OCI-LY1 (cell line): ENCODE results near the gene NAA80.

Source experiments
- H2AFZ ChIP-seq: fragments of 200-600 bp; sonication (generic), shearing (Covaris generic); 2 replicates; pipeline ENCODE4 v1.6.0; 2014; ENCODE audit warnings: antibody characterized with exemption, mild to moderate bottlenecking, low read length
- H3F3A ChIP-seq: fragments of 200-600 bp; sonication (generic), shearing (Covaris generic); 2 replicates; pipeline ENCODE4 v1.6.0; 2014; ENCODE audit warnings: mild to moderate bottlenecking, antibody characterized with exemption, low read length, moderate library complexity; ENCODE audit not compliant: insufficient read depth
- H3K27ac ChIP-seq: fragments of 200-600 bp; sonication (generic); 2 replicates; pipeline ENCODE4 v1.5.1; 2014; ENCODE audit warnings: low read length, mixed run types, mild to moderate bottlenecking, low read depth; ENCODE audit not compliant: poor library complexity, severe bottlenecking
- H3K27me3 ChIP-seq: fragments of 200-600 bp; sonication (generic); 2 replicates; pipeline ENCODE4 v1.6.0; 2014; ENCODE audit warnings: antibody characterized with exemption, mild to moderate bottlenecking, low read length, moderate library complexity; ENCODE audit not compliant: insufficient read depth
- H3K36me3 ChIP-seq: fragments of 200-600 bp; sonication (generic); 2 replicates; pipeline ENCODE4 v1.6.1; 2014; ENCODE audit warnings: mild to moderate bottlenecking, antibody characterized with exemption, low read length, moderate library complexity, mixed read lengths; ENCODE audit not compliant: insufficient read depth
- H3K4me1 ChIP-seq: fragments of 200-600 bp; sonication (generic); 2 replicates; pipeline ENCODE4 v1.5.1; 2014; ENCODE audit warnings: mild to moderate bottlenecking, low read length, moderate library complexity; ENCODE audit not compliant: insufficient read depth, severe bottlenecking
- H3K4me2 ChIP-seq: fragments of 200-600 bp; sonication (generic), shearing (Covaris generic); 2 replicates; pipeline ENCODE4 v1.6.1; 2014; ENCODE audit warnings: low read length
- H3K4me3 ChIP-seq: fragments of 200-600 bp; sonication (generic); 2 replicates; pipeline ENCODE4 v1.5.1; 2014; ENCODE audit warnings: low read length, low read depth, mild to moderate bottlenecking, mixed read lengths; ENCODE audit not compliant: poor library complexity, severe bottlenecking
- H3K79me2 ChIP-seq: fragments of 200-600 bp; shearing (Covaris generic); 2 replicates; pipeline ENCODE4 v1.6.1; 2016; ENCODE audit warnings: mixed run types, low read length, mixed read lengths; ENCODE audit not compliant: insufficient read depth
- H3K9ac ChIP-seq: fragments of 200-600 bp; sonication (generic), shearing (Covaris generic); 2 replicates; pipeline ENCODE4 v1.6.1; 2014; ENCODE audit warnings: mild to moderate bottlenecking, low read length, mixed read lengths
- H3K9me2 ChIP-seq: fragments of 200-600 bp; sonication (generic), shearing (Covaris generic); 2 replicates; pipeline ENCODE4 v1.6.1; 2014; ENCODE audit warnings: low read depth, mild to moderate bottlenecking, low read length, mixed read lengths
- H3K9me3 ChIP-seq: fragments of 200-600 bp; shearing (Covaris generic); 2 replicates; pipeline ENCODE4 v1.6.1; 2014; ENCODE audit warnings: low read length, mixed read lengths
- H4K20me1 ChIP-seq: fragments of 200-600 bp; sonication (generic), shearing (Covaris generic); 2 replicates; pipeline ENCODE4 v1.6.0; 2016; ENCODE audit warnings: mild to moderate bottlenecking, low read length; ENCODE audit not compliant: insufficient read depth
- CTCF ChIP-seq: fragments of 200-600 bp; sonication (generic), shearing (Covaris generic); IDR thresholded peaks from 2 replicates; pipeline ENCODE4 v1.5.1; 2017; ENCODE audit warnings: mild to moderate bottlenecking, antibody characterized with exemption, low read length, moderate library complexity, mixed read lengths
- EZH2 ChIP-seq: fragments of 200-600 bp; sonication (generic), shearing (Covaris generic); IDR thresholded peaks from 2 replicates; pipeline ENCODE4 v1.8.0; 2017; ENCODE audit warnings: borderline replicate concordance, mixed run types, mild to moderate bottlenecking, antibody characterized with exemption, low read length, moderate library complexity, mixed read lengths

Gene NAA80

GRCh38 chr3:50251220-50251619 lies 48.0 kb downstream of the NAA80 start:
- H3K27me3 ChIP-seq = no peaks in the 10 kb centered on the region
- no peak overlapping the region for H3K9ac ChIP-seq
- peaks cover 14% of the 10 kb centered on the region for H3K4me1 ChIP-seq
- H3K79me2 ChIP-seq = peaks cover 7% of the 10 kb centered on the region; the same call in 1 of the 2 replicates
- no peaks in the 10 kb centered on the region for H4K20me1 ChIP-seq
- H3K4me3 ChIP-seq = no peak overlapping the region
- H3K9me2 ChIP-seq = no peaks in the 10 kb centered on the region
- TF ChIP-seq EZH2 = no peak
- H2AFZ ChIP-seq = no peak overlapping the region
- H3F3A ChIP-seq = no peaks in the 10 kb centered on the region
- H3K27ac ChIP-seq = no peak overlapping the region
- no peaks in the 10 kb centered on the region for H3K9me3 ChIP-seq
- no peak overlapping the region for H3K4me2 ChIP-seq
- peaks cover 38% of the 10 kb centered on the region; the same call in 1 of the 2 replicates for H3K36me3 ChIP-seq

DNA sequence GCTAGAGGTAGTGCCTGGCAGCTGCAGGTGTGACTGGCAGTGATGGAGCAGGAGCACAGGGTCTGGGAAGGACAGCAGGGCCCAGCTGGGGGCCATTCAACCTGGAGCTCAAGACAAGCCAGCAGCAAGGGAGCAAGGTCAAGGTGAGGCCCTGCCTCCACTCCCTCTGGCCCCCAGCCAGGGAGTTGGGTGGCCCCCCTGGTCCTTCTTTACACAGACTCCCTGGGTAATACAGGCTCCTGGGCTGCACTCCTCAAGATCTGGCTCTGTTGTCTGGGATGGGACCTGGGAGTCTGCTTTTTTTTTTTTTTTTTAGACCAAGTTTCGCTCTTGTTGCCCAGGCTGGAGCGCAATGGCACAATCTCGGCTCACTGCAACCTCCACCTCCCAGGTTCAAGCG lies 48.7 kb downstream of the NAA80 start:
- no peaks in the 10 kb centered on the region for H3K9me2 ChIP-seq
- H3K79me2 ChIP-seq = peaks cover 7% of the 10 kb centered on the region; the same call in 1 of the 2 replicates
- H3K9ac ChIP-seq = no peak overlapping the region
- H3K9me3 ChIP-seq = no peaks in the 10 kb centered on the region
- no peaks in the 10 kb centered on the region for H3K27me3 ChIP-seq
- H3K4me2 ChIP-seq = no peak overlapping the region
- H4K20me1 ChIP-seq = no peaks in the 10 kb centered on the region
- no peak overlapping the region for H3K4me3 ChIP-seq
- H3K4me1 ChIP-seq = peaks cover 21% of the 10 kb centered on the region
- peaks cover 35% of the 10 kb centered on the region; the same call in 1 of the 2 replicates for H3K36me3 ChIP-seq
- TF ChIP-seq EZH2 = no peak
- TF ChIP-seq CTCF = no peak
- no peaks in the 10 kb centered on the region for H3F3A ChIP-seq
- no peak overlapping the region for H3K27ac ChIP-seq
- H2AFZ ChIP-seq = no peak overlapping the region

- H3K27ac ChIP-seq = no peak overlapping the region
- peaks cover 7% of the 10 kb centered on the region; the same call in 1 of the 2 replicates for H3K79me2 ChIP-seq
- no peaks in the 10 kb centered on the region for H3K9me2 ChIP-seq
- TF ChIP-seq CTCF = no peak
- no peak for TF ChIP-seq EZH2
- H2AFZ ChIP-seq = no peak overlapping the region
- no peaks in the 10 kb centered on the region for H4K20me1 ChIP-seq
- no peaks in the 10 kb centered on the region for H3K9me3 ChIP-seq
- no peak overlapping the region for H3K4me3 ChIP-seq
- H3K4me1 ChIP-seq = peaks cover 24% of the 10 kb centered on the region
- no peak overlapping the region for H3K9ac ChIP-seq
- H3K27me3 ChIP-seq = no peaks in the 10 kb centered on the region
- no peaks in the 10 kb centered on the region for H3F3A ChIP-seq
- peaks cover 28% of the 10 kb centered on the region; the same call in 1 of the 2 replicates for H3K36me3 ChIP-seq
- no peak overlapping the region for H3K4me2 ChIP-seq
These were observed 49.7 kb downstream of the NAA80 start for GRCh38 chr3:50249457-50249856.

- Histone ChIP-seq H3K9me3 (no peaks in the 10 kb centered on the region), H3K27ac (no peak overlapping the region), H3K27me3 (no peaks in the 10 kb centered on the region), H4K20me1 (no peaks in the 10 kb centered on the region), H3F3A (no peaks in the 10 kb centered on the region), H3K79me2 (peaks cover 7% of the 10 kb centered on the region; the same call in 1 of the 2 replicates), H3K9me2 (no peaks in the 10 kb centered on the region), H3K9ac (no peak overlapping the region), H3K4me2 (no peak overlapping the region), H2AFZ (no peak overlapping the region), H3K36me3 (peaks cover 26% of the 10 kb centered on the region; the same call in 1 of the 2 replicates), H3K4me1 (peaks cover 26% of the 10 kb centered on the region), H3K4me3 (no peak overlapping the region)
- TF ChIP-seq CTCF (no peak), EZH2 (no peak)
These were observed 50.8 kb downstream of the NAA80 start for GRCh38 chr3:50248387-50248786.
